Stimulated activated CD4-positive, alpha-beta T cell treated with anti-CD3 and anti-CD28 coated beads, Interleukin-1b, Interleukin-23, amount 100 ng/mL, for 1 hour (primary cell): Measurements from ENCODE around the gene SND1.

ENCODE experiments used
- DNase-seq, 2 donors: peaks; one replicate each; pipeline ENCODE4 v3.0.0-alpha.2; 2020; ENCODE audit warnings: low read depth in 2 of 2

SND1 gene

GRCh38 chr7:127730658-127731276, 78.8 kb downstream of the SND1 start:
- DNase-seq = no peak

- no peak for DNase-seq
These were observed 79.6 kb downstream of the SND1 start for GRCh38 chr7:127731431-127732080.

GRCh38 chr7:127732306-127732705, 80.3 kb downstream of the SND1 start:
- DNase-seq = no peak

GRCh38 chr7:127733986-127734385, 82.0 kb downstream of the SND1 start:
- DNase-seq = no peak

GRCh38 chr7:127736511-127736910, 84.5 kb downstream of the SND1 start:
- no peak for DNase-seq

- DNase-seq = no peak
These were observed 86.9 kb downstream of the SND1 start for GRCh38 chr7:127738859-127739258.

- DNase-seq = no peak
These were observed 89.9 kb downstream of the SND1 start for GRCh38 chr7:127741764-127742375.

- DNase-seq = no peak
These were observed 93.5 kb downstream of the SND1 start for GRCh38 chr7:127745445-127745844.

- no peak for DNase-seq
These were observed 99.1 kb downstream of the SND1 start for GRCh38 chr7:127751062-127751461.

- no peak for DNase-seq
These were observed 99.8 kb downstream of the SND1 start for GRCh38 chr7:127751490-127752448.

GRCh38 chr7:127752829-127753228, 100.8 kb downstream of the SND1 start:
- no peak for DNase-seq

GRCh38 chr7:127754457-127754856, 102.5 kb downstream of the SND1 start:
- DNase-seq = no peak

- no peak for DNase-seq
These were observed 103.5 kb downstream of the SND1 start for GRCh38 chr7:127755521-127755920.

GRCh38 chr7:127755965-127756364, 104.0 kb downstream of the SND1 start:
- DNase-seq = no peak

- no peak for DNase-seq
These were observed 106.1 kb downstream of the SND1 start for GRCh38 chr7:127758105-127758504.

GRCh38 chr7:127758845-127759244, 106.9 kb downstream of the SND1 start:
- no peak for DNase-seq

GRCh38 chr7:127759945-127760421, 108.0 kb downstream of the SND1 start:
- no peak for DNase-seq

GRCh38 chr7:127760436-127761031, 108.5 kb downstream of the SND1 start:
- DNase-seq = no peak

GRCh38 chr7:127761196-127761595, 109.2 kb downstream of the SND1 start:
- DNase-seq = no peak

GRCh38 chr7:127764681-127765080, 112.7 kb downstream of the SND1 start:
- DNase-seq = no peak

- DNase-seq = no peak
These were observed 113.2 kb downstream of the SND1 start for GRCh38 chr7:127765150-127765549.
